Neural progenitor cell (in vitro differentiated cells): ENCODE data around the gene CXCL17. TPM values are rescaled to one million over a fixed set of nuclear protein-coding genes. Genes with fewer than 3 reads are reported as not detected.

Experiments used
- DNase-seq: peaks from one replicate; pipeline ENCODE4 v3.0.0-alpha.2; 2016; ENCODE audit warnings: low spot score
- H2AFZ ChIP-seq: fragments of 200-600 bp; sonication (generic); replicated peaks from 2 replicates; pipeline ENCODE4 v1.6.1; 2016; ENCODE audit warnings: antibody characterized with exemption
- H3F3A ChIP-seq: fragments of 200-600 bp; sonication (generic); 2 replicates; pipeline ENCODE4 v1.6.1; 2016; ENCODE audit warnings: antibody characterized with exemption, low read depth
- H3K27ac ChIP-seq: fragments of 200-600 bp; sonication (generic); 2 replicates; pipeline ENCODE4 v1.5.1; 2016; ENCODE audit warnings: mild to moderate bottlenecking
- H3K27me3 ChIP-seq: fragments of 200-600 bp; sonication (generic); 2 replicates; pipeline ENCODE4 v1.6.1; 2016; ENCODE audit warnings: mild to moderate bottlenecking, moderate library complexity
- H3K36me3 ChIP-seq: fragments of 200-600 bp; sonication (generic); 2 replicates; pipeline ENCODE4 v1.5.1; 2016
- H3K4me1 ChIP-seq: fragments of 200-600 bp; sonication (generic); 2 replicates; pipeline ENCODE4 v1.6.1; 2016; ENCODE audit warnings: mixed run types
- H3K4me2 ChIP-seq: fragments of 200-600 bp; sonication (generic); 2 replicates; pipeline ENCODE4 v1.6.1; 2016
- H3K4me3 ChIP-seq: fragments of 200-600 bp; sonication (generic); 2 replicates; pipeline ENCODE4 v1.5.1; 2016
- H3K79me2 ChIP-seq: fragments of 200-600 bp; sonication (generic); 2 replicates; pipeline ENCODE4 v1.6.1; 2016; ENCODE audit warnings: low read depth
- H3K9ac ChIP-seq: fragments of 200-600 bp; sonication (generic); 2 replicates; pipeline ENCODE4 v1.6.1; 2016
- H3K9me3 ChIP-seq: fragments of 200-600 bp; sonication (generic); 2 replicates; pipeline ENCODE4 v1.5.1; 2016; ENCODE audit warnings: low read depth
- H4K20me1 ChIP-seq: fragments of 200-600 bp; sonication (generic); 2 replicates; pipeline ENCODE4 v1.6.1; 2016; ENCODE audit warnings: low read depth
- H3K27ac Mint-ChIP-seq: 3 replicates; pipeline ENCODE4 v1.8.0; 2021; ENCODE audit warnings: mixed read lengths
- H3K27me3 Mint-ChIP-seq: 2 replicates; pipeline ENCODE4 v1.8.0; 2022; ENCODE audit warnings: low read depth, mild to moderate bottlenecking, inconsistent platforms, moderate library complexity, mixed read lengths; ENCODE audit not compliant: insufficient read depth
- H3K36me3 Mint-ChIP-seq: 3 replicates; pipeline ENCODE4 v1.8.0; 2021; ENCODE audit warnings: mixed read lengths
- H3K4me1 Mint-ChIP-seq: 3 replicates; pipeline ENCODE4 v1.8.0; 2021; ENCODE audit warnings: mixed read lengths
- H3K4me3 Mint-ChIP-seq: 3 replicates; pipeline ENCODE4 v1.8.0; 2021; ENCODE audit warnings: mild to moderate bottlenecking, moderate library complexity, mixed read lengths
- H3K9me3 Mint-ChIP-seq: 3 replicates; pipeline ENCODE4 v1.8.0; 2020; ENCODE audit warnings: mixed read lengths
- CTCF ChIP-seq: fragments of 200-600 bp; sonication (generic); IDR thresholded peaks from 2 replicates; pipeline ENCODE4 v1.5.1; 2017; ENCODE audit warnings: antibody characterized with exemption, mild to moderate bottlenecking
- EZH2 ChIP-seq: fragments of 200-600 bp; sonication (generic); IDR thresholded peaks from 2 replicates; pipeline ENCODE4 v1.6.1; 2017; ENCODE audit warnings: antibody characterized with exemption, mild to moderate bottlenecking, moderate library complexity
- EZH2phosphoT487 ChIP-seq: fragments of 200-600 bp; sonication (generic); IDR thresholded peaks from 2 replicates; pipeline ENCODE4 v1.6.1; 2017; ENCODE audit warnings: antibody characterized with exemption
- total RNA-seq: library from RNA; depleted of rRNA; stranded (reverse); fragments of >200 nt; gene quantifications from 2 replicates; pipeline ENCODE4 v1.2.3, GENCODE V29; 2015; ENCODE audit warnings: low replicate concordance

Gene CXCL17
- total RNA-seq, 1 donor from 2014 or later = not detected

- peaks cover 40% of the 10 kb centered on the region for H3F3A ChIP-seq
- peak; percentile 92 for DNase-seq
- no peaks in the 10 kb centered on the region for H3K9me3 Mint-ChIP-seq
- peaks cover 50% of the 10 kb centered on the region for H4K20me1 ChIP-seq
- peaks cover 54% of the 10 kb centered on the region for H3K27me3 ChIP-seq
- H3K36me3 ChIP-seq = no peaks in the 10 kb centered on the region
- no peak overlapping the region for H3K9ac ChIP-seq
- peak overlapping the region; percentile 62 for H3K4me3 ChIP-seq
- no peak overlapping the region for H3K27ac ChIP-seq
- H3K27ac Mint-ChIP-seq = no peak overlapping the region
- TF ChIP-seq CTCF (no peak), EZH2 (no peak), EZH2phosphoT487 (no peak)
- no peaks in the 10 kb centered on the region for H3K79me2 ChIP-seq
- peaks cover 10% of the 10 kb centered on the region for H3K27me3 Mint-ChIP-seq
- H3K4me3 Mint-ChIP-seq = peak overlapping the region; percentile 94
- peaks cover 1% of the 10 kb centered on the region for H3K36me3 Mint-ChIP-seq
- peak overlapping the region; percentile 78 for H2AFZ ChIP-seq
- peaks cover 27% of the 10 kb centered on the region for H3K4me1 Mint-ChIP-seq
- H3K4me2 ChIP-seq = peak overlapping the region; percentile 90
- no peaks in the 10 kb centered on the region for H3K9me3 ChIP-seq
- H3K4me1 ChIP-seq = peaks cover 26% of the 10 kb centered on the region
These were observed 19.0 kb downstream of the CXCL17 start for GRCh38 chr19:42423462-42424344.

DNA sequence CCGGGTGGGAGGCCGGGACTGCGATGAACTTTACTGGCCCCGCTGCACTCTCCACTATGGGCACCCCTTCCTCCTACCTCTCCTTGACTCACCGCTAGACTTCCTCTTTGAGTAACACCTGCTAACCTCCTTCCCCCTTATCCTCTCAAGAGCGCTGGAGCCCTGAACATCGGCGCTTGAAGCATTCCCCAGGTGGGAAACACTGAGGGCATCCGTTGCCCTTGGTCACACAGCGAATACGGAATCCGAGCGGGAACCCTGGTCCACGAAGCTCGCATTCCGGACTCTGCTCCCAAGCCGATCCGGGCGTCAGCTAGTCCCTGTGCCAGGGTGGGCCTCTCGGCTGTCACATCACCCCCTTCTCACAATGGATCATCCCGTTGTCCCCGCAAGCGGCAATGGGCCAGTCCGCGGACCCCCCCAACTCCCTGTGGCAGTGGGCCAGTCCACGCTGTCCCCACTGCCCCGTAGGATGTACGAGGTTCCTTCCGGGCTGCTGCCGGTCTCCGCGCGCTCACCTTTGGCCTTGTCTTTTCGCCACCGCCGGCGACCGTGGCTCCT, 19.8 kb downstream of the CXCL17 start:
- Histone ChIP-seq H3K4me2 (peak overlapping the region; percentile 90), H3F3A (peaks cover 33% of the 10 kb centered on the region), H3K4me1 (peaks cover 18% of the 10 kb centered on the region), H3K9me3 (no peaks in the 10 kb centered on the region), H3K36me3 (no peaks in the 10 kb centered on the region), H4K20me1 (peaks cover 52% of the 10 kb centered on the region), H2AFZ (peak overlapping the region; percentile 78), H3K79me2 (no peaks in the 10 kb centered on the region), H3K27me3 (peaks cover 54% of the 10 kb centered on the region), H3K4me3 (peak overlapping the region; percentile 62), H3K27ac (no peak overlapping the region), H3K9ac (no peak overlapping the region)
- Mint-ChIP-seq H3K36me3 (peaks cover 4% of the 10 kb centered on the region), H3K4me1 (peaks cover 24% of the 10 kb centered on the region), H3K9me3 (no peaks in the 10 kb centered on the region), H3K27ac (peak overlapping the region; percentile 90), H3K27me3 (peaks cover 10% of the 10 kb centered on the region), H3K4me3 (peak overlapping the region; percentile 94)
- no peak for DNase-seq
- TF ChIP-seq EZH2phosphoT487 (no peak), EZH2 (no peak), CTCF (no peak)

DNA sequence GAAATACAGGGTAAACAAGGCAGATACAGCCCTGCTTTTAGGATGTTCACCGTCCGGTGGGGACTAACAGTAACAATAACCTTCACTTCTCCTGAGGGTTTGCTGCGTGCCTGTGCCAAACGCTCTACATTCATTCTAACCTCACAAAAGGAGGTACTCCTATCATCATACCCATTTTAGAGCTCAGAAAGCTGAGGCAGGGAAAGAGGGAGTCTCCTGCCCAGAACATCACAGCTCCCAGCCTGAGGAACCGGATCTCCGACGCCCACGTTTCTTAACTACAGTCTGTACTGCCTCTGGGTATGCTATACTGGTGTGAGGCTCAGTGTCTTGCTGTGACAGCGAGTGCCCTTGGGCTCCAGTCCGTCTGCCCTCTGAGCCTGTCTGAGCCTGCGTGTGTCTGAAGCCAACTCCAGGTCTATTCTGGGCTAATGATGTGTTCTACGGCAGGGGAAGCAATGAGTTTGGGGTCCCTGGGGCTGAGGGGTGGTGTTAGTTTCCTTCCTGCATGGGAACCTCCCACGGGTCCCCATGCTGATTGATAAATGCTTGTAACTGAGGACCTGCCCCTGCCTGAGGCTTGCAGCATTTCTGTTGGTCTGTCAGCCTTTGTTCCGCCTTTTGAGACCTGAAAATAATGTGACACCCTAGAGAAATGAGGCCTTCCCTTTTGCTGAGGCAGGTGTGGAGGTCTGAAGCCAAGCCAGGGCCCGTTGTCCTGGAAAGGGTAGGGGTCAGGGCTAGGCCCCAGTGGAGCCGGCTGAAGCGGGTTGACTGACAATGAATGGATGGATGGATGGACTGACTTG, 20.4 kb downstream of the CXCL17 start:
- H3K9me3 Mint-ChIP-seq = no peaks in the 10 kb centered on the region
- H3K27ac ChIP-seq = no peak overlapping the region
- TF ChIP-seq CTCF (no peak), EZH2phosphoT487 (no peak), EZH2 (no peak)
- peaks cover 24% of the 10 kb centered on the region for H3K4me1 Mint-ChIP-seq
- no peak for DNase-seq
- peak overlapping the region; percentile 90 for H3K27ac Mint-ChIP-seq
- no peak overlapping the region for H2AFZ ChIP-seq
- no peak overlapping the region for H3K9ac ChIP-seq
- H3K27me3 ChIP-seq = peaks cover 54% of the 10 kb centered on the region
- H3K9me3 ChIP-seq = no peaks in the 10 kb centered on the region
- H3K36me3 ChIP-seq = no peaks in the 10 kb centered on the region
- peaks cover 4% of the 10 kb centered on the region for H3K36me3 Mint-ChIP-seq
- H3K27me3 Mint-ChIP-seq = peaks cover 10% of the 10 kb centered on the region
- peak overlapping the region; percentile 94 for H3K4me3 Mint-ChIP-seq
- H3K4me1 ChIP-seq = peaks cover 16% of the 10 kb centered on the region
- H3K4me2 ChIP-seq = peak overlapping the region; percentile 90
- peaks cover 31% of the 10 kb centered on the region for H3F3A ChIP-seq
- H3K79me2 ChIP-seq = no peaks in the 10 kb centered on the region
- peak overlapping the region; percentile 62 for H3K4me3 ChIP-seq
- H4K20me1 ChIP-seq = peaks cover 52% of the 10 kb centered on the region
